ENCODE results near the gene NDFIP2. TPM values are rescaled to one million over a fixed set of nuclear protein-coding genes. Genes with fewer than 3 reads are reported as not detected.

The NDFIP2 gene
- total RNA-seq, 1 experiment from 2014 or later, result 29.6 TPM

DNA sequence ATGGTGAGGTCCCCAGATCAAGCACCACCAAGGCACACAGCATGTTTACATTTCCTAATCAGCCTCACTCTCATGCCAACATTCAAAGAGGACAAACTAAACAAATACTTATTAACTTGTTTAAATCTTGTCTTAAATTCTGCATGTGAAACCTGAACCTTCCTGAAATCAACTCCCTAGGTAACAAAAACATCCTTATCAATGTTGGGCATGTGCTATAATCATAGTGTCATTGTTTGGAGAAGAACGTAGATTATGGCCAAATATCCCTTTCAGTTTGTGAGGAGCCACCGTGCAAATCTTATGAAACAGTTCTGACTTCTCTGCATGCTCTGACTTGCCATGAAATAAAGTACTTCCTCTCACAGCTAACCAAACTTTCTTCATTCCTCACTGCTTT, 123.8 kb downstream of the NDFIP2 start:
- Histone ChIP-seq H3K4me3 (ENCODE audit: low read depth in 2 of 2, low read length in 2 of 2) (no peak overlapping the region), H3K36me3 (ENCODE audit: control insufficient read depth, insufficient read depth, low read length) (no peaks in the 10 kb centered on the region), H3K27ac (ENCODE audit: low read length) (no peak overlapping the region), H3K9me3 (ENCODE audit: control insufficient read depth, insufficient read depth, low read depth, low read length) (no peaks in the 10 kb centered on the region), H3K27me3 (ENCODE audit: control insufficient read depth, insufficient read depth, low read length) (no peaks in the 10 kb centered on the region), H3K4me1 (ENCODE audit: control insufficient read depth, insufficient read depth, low read length) (no peaks in the 10 kb centered on the region)
- no peak for DNase-seq (ENCODE audit: low read depth, low spot score)
- ChIA-PET CTCF (no interaction called here), POLR2A (no interaction called here)
- no TSS peak for BruUV-seq (replicated peaks)
- TF ChIP-seq CTCF (IDR thresholded peaks at IDR 0.05), result no peak
- TF ChIP-seq TCF7L2 (IDR thresholded peaks at IDR 0.05; ENCODE audit: low read depth, low read length), result no peak
- TF ChIP-seq REST (IDR thresholded peaks at IDR 0.05; ENCODE audit: insufficient read depth in 1 of 2, low read depth in 2 of 2, low read length in 1 of 2), result no peak
- no peak for TF ChIP-seq POLR2AphosphoS5 (IDR thresholded peaks at IDR 0.05; ENCODE audit: low read depth, low read length)
- TF ChIP-seq SIN3A (IDR thresholded peaks at IDR 0.05; ENCODE audit: borderline replicate concordance, insufficient read depth, low read depth, low read length), result no peak
- ATAC-seq, result no peak
- intact Hi-C loops (cut with micrococcal nuclease; ENCODE audit: unreplicated experiment) (no loop called here), in situ Hi-C loops (cut with HindIII; ENCODE audit: low pct_unique_long_range_greater_than_20kb, low sequenced_read_pairs) (no loop called here)

Other genes starting within 250 kb of the NDFIP2 start
- gene RBM26, start 74.9 kb upstream of the NDFIP2 start, total RNA-seq (2021; ENCODE audit: unreplicated experiment), result 32.2 TPM

Measured in Panc1 (cell line).